ENCODE results near the gene APOBEC3H.

APOBEC3H gene

GRCh38 chr22:39098026-39098425, 982 bp downstream of the APOBEC3H start:
- Histone ChIP-seq H3K36me3 (ENCODE audit: control insufficient read depth, insufficient read depth, low read length) (no peaks in the 10 kb centered on the region), H3K27me3 (replicated peaks; ENCODE audit: control insufficient read depth, insufficient read depth, low read length) (no peaks in the 10 kb centered on the region), H3K4me3 (replicated peaks; ENCODE audit: low read depth, low read length) (peak overlapping the region; percentile 63)
- peak; percentile 62 for DNase-seq (ENCODE audit: extremely low read depth, insufficient read length)
- no peak for TF ChIP-seq CTCF (IDR thresholded peaks at IDR 0.05; ENCODE audit: insufficient read depth, low read length, poor library complexity, severe bottlenecking)

GRCh38 chr22:39098576-39098975, 1.5 kb downstream of the APOBEC3H start:
- no peaks in the 10 kb centered on the region for H3K27me3 ChIP-seq (replicated peaks; ENCODE audit: control insufficient read depth, insufficient read depth, low read length)
- DNase-seq (ENCODE audit: extremely low read depth, insufficient read length): no peak
- H3K36me3 ChIP-seq (ENCODE audit: control insufficient read depth, insufficient read depth, low read length): no peaks in the 10 kb centered on the region
- no peak for TF ChIP-seq CTCF (IDR thresholded peaks at IDR 0.05; ENCODE audit: insufficient read depth, low read length, poor library complexity, severe bottlenecking)
- H3K4me3 ChIP-seq (replicated peaks; ENCODE audit: low read depth, low read length): no peak overlapping the region

GRCh38 chr22:39101226-39101625, 4.2 kb downstream of the APOBEC3H start:
- Histone ChIP-seq H3K36me3 (ENCODE audit: control insufficient read depth, insufficient read depth, low read length) (no peaks in the 10 kb centered on the region), H3K4me3 (replicated peaks; ENCODE audit: low read depth, low read length) (no peak overlapping the region), H3K27me3 (replicated peaks; ENCODE audit: control insufficient read depth, insufficient read depth, low read length) (no peaks in the 10 kb centered on the region)
- no peak for DNase-seq (ENCODE audit: extremely low read depth, insufficient read length)
- no peak for TF ChIP-seq CTCF (IDR thresholded peaks at IDR 0.05; ENCODE audit: insufficient read depth, low read length, poor library complexity, severe bottlenecking)

GRCh38 chr22:39103431-39103830, 6.4 kb downstream of the APOBEC3H start:
- Histone ChIP-seq H3K4me3 (replicated peaks; ENCODE audit: low read depth, low read length) (no peak overlapping the region), H3K27me3 (replicated peaks; ENCODE audit: control insufficient read depth, insufficient read depth, low read length) (no peaks in the 10 kb centered on the region), H3K36me3 (ENCODE audit: control insufficient read depth, insufficient read depth, low read length) (no peaks in the 10 kb centered on the region)
- no peak for DNase-seq (ENCODE audit: extremely low read depth, insufficient read length)
- no peak for TF ChIP-seq CTCF (IDR thresholded peaks at IDR 0.05; ENCODE audit: insufficient read depth, low read length, poor library complexity, severe bottlenecking)

- Histone ChIP-seq H3K4me3 (replicated peaks; ENCODE audit: low read depth, low read length) (no peak overlapping the region), H3K36me3 (ENCODE audit: control insufficient read depth, insufficient read depth, low read length) (no peaks in the 10 kb centered on the region), H3K27me3 (replicated peaks; ENCODE audit: control insufficient read depth, insufficient read depth, low read length) (no peaks in the 10 kb centered on the region)
- TF ChIP-seq CTCF (IDR thresholded peaks at IDR 0.05; ENCODE audit: insufficient read depth, low read length, poor library complexity, severe bottlenecking): no peak
- DNase-seq (ENCODE audit: extremely low read depth, insufficient read length): no peak
Observed at GRCh38 chr22:39106326-39106725, 9.3 kb downstream of the APOBEC3H start.

GRCh38 chr22:39108487-39108886, 11.4 kb downstream of the APOBEC3H start:
- no peak for DNase-seq (ENCODE audit: extremely low read depth, insufficient read length)
- no peaks in the 10 kb centered on the region for H3K36me3 ChIP-seq (ENCODE audit: control insufficient read depth, insufficient read depth, low read length)
- no peaks in the 10 kb centered on the region for H3K27me3 ChIP-seq (replicated peaks; ENCODE audit: control insufficient read depth, insufficient read depth, low read length)
- no peak overlapping the region for H3K4me3 ChIP-seq (replicated peaks; ENCODE audit: low read depth, low read length)
- TF ChIP-seq CTCF (IDR thresholded peaks at IDR 0.05; ENCODE audit: insufficient read depth, low read length, poor library complexity, severe bottlenecking): no peak
